Measurements from ENCODE around the gene IFI16. TPM values are rescaled to one million over a fixed set of nuclear protein-coding genes. Genes with fewer than 3 reads are reported as not detected.

Gene IFI16
- total RNA-seq, 1 experiment from 2014 or later: 139 TPM

- H3K9me3 Mint-ChIP-seq (ENCODE audit: unreplicated experiment): no peaks in the 10 kb centered on the region
Measured at GRCh38 chr1:159051436-159051835, 41.7 kb downstream of the IFI16 start.

GRCh38 chr1:159054427-159054826, 44.7 kb downstream of the IFI16 start:
- CTCF ChIA-PET: interaction anchor here (0.8 to 12.9 kb wide), 2 partner anchors 16 to 26 kb away, joined by 3 to 119 read pairs; no protein-coding TSS in a partner anchor
- peak; percentile 25 for DNase-seq (ENCODE audit: unreplicated experiment)
- Mint-ChIP-seq H3K4me1 (ENCODE audit: insufficient read depth, unreplicated experiment) (peaks cover 18% of the 10 kb centered on the region), H3K27me3 (ENCODE audit: insufficient read depth, unreplicated experiment) (no peaks in the 10 kb centered on the region), H3K9me3 (ENCODE audit: unreplicated experiment) (no peaks in the 10 kb centered on the region), H3K4me3 (ENCODE audit: unreplicated experiment) (no peak overlapping the region), H3K36me3 (ENCODE audit: insufficient read depth, unreplicated experiment) (peaks cover 83% of the 10 kb centered on the region), H3K27ac (ENCODE audit: low read depth, unreplicated experiment) (peak overlapping the region; percentile 2)
- no TSS peak for BruUV-seq (replicated peaks)
- intact Hi-C loops (cut with micrococcal nuclease): no loop called here
- no peak for TF ChIP-seq CTCF (IDR thresholded peaks at IDR 0.05; ENCODE audit: unreplicated experiment)
- POLR2A ChIA-PET: interaction anchor here (0.6 to 1.8 kb wide), 9 partner anchors 9 to 1453 kb away, joined by 3 to 5 read pairs (median 3); partner anchors contain the start of gene AIM2

More at GRCh38 chr1:159051436-159051835, 41.7 kb downstream of the IFI16 start:
- no peak overlapping the region for H3K4me3 Mint-ChIP-seq (ENCODE audit: unreplicated experiment)
- H3K27ac Mint-ChIP-seq (ENCODE audit: low read depth, unreplicated experiment): no peak overlapping the region
- H3K27me3 Mint-ChIP-seq (ENCODE audit: insufficient read depth, unreplicated experiment): no peaks in the 10 kb centered on the region
- peaks cover 100% of the 10 kb centered on the region for H3K36me3 Mint-ChIP-seq (ENCODE audit: insufficient read depth, unreplicated experiment)
- DNase-seq (ENCODE audit: unreplicated experiment): no peak
- CTCF ChIA-PET: no interaction called here
- POLR2A ChIA-PET: interaction anchor here (1.3 to 2.0 kb wide), 2 partner anchors 16 to 51 kb away, joined by 4 read pairs; no protein-coding TSS in a partner anchor
- TF ChIP-seq CTCF (IDR thresholded peaks at IDR 0.05; ENCODE audit: unreplicated experiment): no peak
- intact Hi-C loops (cut with micrococcal nuclease): no loop called here
- H3K4me1 Mint-ChIP-seq (ENCODE audit: insufficient read depth, unreplicated experiment): peaks cover 18% of the 10 kb centered on the region
- BruUV-seq (replicated peaks): no TSS peak

GRCh38 chr1:159055181-159055641, 45.5 kb downstream of the IFI16 start:
- Mint-ChIP-seq H3K4me3 (ENCODE audit: unreplicated experiment) (no peak overlapping the region), H3K27me3 (ENCODE audit: insufficient read depth, unreplicated experiment) (no peaks in the 10 kb centered on the region), H3K4me1 (ENCODE audit: insufficient read depth, unreplicated experiment) (peaks cover 18% of the 10 kb centered on the region), H3K9me3 (ENCODE audit: unreplicated experiment) (no peaks in the 10 kb centered on the region), H3K36me3 (ENCODE audit: insufficient read depth, unreplicated experiment) (peaks cover 75% of the 10 kb centered on the region), H3K27ac (ENCODE audit: low read depth, unreplicated experiment) (no peak overlapping the region)
- POLR2A ChIA-PET: interaction anchor here (0.7 to 1.2 kb wide), 2 partner anchors 34 to 1454 kb away, joined by 3 read pairs; no protein-coding TSS in a partner anchor
- intact Hi-C loops (cut with micrococcal nuclease): no loop called here
- no TSS peak for BruUV-seq (replicated peaks)
- CTCF ChIA-PET: interaction anchor here (0.8 to 12.9 kb wide), 5 partner anchors 10 to 720 kb away, joined by 3 to 119 read pairs (median 4); no protein-coding TSS in a partner anchor
- DNase-seq (ENCODE audit: unreplicated experiment): no peak
- no peak for TF ChIP-seq CTCF (IDR thresholded peaks at IDR 0.05; ENCODE audit: unreplicated experiment)

GRCh38 chr1:159056069-159056698, 46.5 kb downstream of the IFI16 start:
- Mint-ChIP-seq H3K9me3 (ENCODE audit: unreplicated experiment) (no peaks in the 10 kb centered on the region), H3K27me3 (ENCODE audit: insufficient read depth, unreplicated experiment) (no peaks in the 10 kb centered on the region), H3K4me1 (ENCODE audit: insufficient read depth, unreplicated experiment) (peaks cover 18% of the 10 kb centered on the region), H3K36me3 (ENCODE audit: insufficient read depth, unreplicated experiment) (peaks cover 66% of the 10 kb centered on the region), H3K27ac (ENCODE audit: low read depth, unreplicated experiment) (no peak overlapping the region), H3K4me3 (ENCODE audit: unreplicated experiment) (no peak overlapping the region)
- TF ChIP-seq CTCF (IDR thresholded peaks at IDR 0.05; ENCODE audit: unreplicated experiment): peak; percentile 22
- CTCF ChIA-PET: interaction anchor here (0.8 to 12.9 kb wide), 5 partner anchors 9 to 719 kb away, joined by 3 to 119 read pairs (median 4); no protein-coding TSS in a partner anchor
- no TSS peak for BruUV-seq (replicated peaks)
- DNase-seq (ENCODE audit: unreplicated experiment): no peak
- intact Hi-C loops (cut with micrococcal nuclease): no loop called here
- POLR2A ChIA-PET: interaction anchor here (0.6 to 1.5 kb wide), 3 partner anchors 12 to 46 kb away, joined by 3 to 4 read pairs (median 4); partner anchors contain the start of gene IFI16

Measured in MCF 10A (cell line).